Fibroblast of skin of left quadriceps (primary cell): ENCODE measurements around the gene WIZ.

Source experiments
- DNase-seq, 2 experiments: peaks; one replicate each; pipeline ENCODE4 v3.0.0-alpha.2; 2013; ENCODE audit warnings: low read depth in 2 of 2

The WIZ gene

DNA sequence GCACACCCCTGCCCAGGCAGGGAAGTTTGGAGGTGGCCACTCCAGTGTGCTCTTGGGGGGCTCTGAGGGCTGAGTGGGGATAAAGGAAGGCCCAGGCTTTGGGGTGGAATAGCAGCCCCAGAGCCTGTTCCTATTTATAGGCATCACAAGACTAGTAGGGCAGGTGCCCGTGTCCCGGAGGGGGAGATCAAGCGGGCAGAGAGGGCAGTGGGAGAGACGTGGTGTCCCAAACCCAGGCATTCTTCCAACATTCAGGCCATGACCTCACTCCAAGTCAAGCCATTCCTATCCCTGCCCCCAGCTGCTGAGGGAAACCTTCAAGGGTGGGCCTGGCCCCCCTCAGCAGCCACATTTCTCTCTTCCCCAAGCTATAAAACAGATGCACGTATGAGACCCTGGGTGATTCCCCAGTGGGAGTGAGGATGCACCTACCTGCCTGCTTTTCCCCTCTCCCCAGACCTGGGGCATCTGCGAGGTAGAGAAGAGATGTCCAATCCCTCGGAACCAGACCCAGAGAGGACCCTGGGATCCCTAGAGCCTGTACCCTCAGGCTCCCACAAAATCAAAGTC, 3.9 kb downstream of the WIZ start:
- DNase-seq = no peak

DNA sequence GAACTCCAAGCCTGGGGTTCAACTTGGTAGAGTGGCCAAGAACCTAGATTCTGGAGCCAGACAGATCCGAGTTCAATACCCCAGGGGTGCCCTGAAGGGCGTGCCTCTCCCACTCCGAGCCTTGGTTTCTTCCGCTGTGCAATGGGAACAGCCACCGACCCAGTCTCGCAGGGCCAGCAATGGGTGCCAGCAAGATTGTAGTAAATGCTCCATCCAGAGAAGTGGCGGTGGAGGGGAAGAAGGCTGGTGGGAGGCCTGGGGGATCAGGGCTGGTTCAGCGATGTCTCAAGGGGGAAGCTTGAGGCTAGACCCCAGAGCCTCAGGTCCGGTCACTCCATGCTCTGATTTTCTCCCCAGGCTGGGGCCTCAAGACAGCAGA, 4.5 kb downstream of the WIZ start:
- no peak for DNase-seq

DNA sequence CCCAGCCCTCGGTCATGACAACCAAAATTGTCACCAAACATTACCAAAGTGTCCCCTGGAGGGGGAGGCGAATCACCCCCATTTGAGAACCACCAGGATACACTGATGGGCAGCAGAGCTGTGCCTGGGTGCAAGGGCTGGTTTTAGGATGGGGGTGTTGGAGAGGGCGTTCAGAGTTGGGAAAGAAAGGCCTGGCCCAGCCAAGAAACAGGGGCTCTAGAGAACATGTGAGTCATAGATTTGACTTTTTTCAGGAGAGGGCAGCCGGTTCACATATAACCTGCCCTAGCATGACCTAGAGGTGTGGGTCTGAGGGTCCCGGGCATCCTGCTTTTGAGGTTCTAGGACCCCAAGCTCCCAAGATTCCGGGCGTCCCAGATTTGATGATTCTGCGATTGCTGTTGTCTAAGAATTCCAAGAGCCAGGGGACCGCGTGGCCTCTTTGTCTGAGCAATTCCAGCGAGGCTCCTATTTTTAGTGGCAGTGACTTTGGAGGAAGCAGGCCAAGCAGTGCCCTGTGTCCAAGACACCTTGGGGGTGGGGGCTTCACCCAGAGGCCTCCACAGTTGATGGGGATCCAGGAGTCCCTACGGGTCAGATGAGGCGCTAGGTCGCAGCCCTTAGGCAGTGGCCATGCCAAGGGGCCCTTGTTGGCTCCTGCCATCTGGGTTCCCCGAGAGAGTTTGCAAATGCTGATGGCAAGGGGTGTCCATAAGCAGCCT, 5.1 kb downstream of the WIZ start:
- no peak for DNase-seq

DNA sequence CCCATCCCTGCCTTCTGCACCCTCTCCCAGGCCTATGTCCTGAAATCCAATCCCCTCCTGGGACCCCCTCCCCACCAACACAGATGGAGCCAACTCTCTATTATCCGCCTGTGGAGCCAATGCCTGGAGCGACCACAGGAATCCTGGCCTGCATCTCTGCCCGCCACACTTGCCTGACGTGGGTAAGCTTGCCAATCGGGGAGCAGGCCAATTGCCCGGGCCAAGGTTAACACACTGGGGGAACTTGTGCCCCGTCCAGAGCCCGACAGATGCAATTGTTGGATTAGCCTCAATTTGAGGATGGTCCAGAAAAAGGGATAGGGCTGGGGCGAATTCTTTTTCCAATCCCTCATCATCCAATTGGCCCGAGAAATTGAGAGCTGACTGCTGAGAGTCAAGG, 5.9 kb downstream of the WIZ start:
- DNase-seq = no peak

DNA sequence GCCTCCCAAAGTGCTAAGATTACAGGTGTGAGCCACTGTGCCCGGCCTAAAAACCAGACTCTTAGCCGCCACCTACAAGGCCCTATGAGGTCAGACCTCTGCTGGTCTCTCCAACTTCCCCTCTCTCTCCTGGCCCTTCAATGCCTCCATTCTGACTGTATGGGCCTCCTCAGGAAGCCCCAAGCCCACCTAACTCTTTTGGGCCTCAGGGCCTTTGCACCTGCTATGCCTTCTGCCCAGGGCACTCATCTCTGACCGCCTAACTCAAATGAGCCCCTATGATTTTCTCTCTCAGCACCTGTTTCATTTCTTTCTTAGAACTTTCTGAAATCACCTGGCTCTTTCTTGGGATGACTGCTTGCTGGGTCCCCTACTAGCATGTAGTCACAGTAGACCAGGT, 6.4 kb downstream of the WIZ start:
- DNase-seq = no peak

DNA sequence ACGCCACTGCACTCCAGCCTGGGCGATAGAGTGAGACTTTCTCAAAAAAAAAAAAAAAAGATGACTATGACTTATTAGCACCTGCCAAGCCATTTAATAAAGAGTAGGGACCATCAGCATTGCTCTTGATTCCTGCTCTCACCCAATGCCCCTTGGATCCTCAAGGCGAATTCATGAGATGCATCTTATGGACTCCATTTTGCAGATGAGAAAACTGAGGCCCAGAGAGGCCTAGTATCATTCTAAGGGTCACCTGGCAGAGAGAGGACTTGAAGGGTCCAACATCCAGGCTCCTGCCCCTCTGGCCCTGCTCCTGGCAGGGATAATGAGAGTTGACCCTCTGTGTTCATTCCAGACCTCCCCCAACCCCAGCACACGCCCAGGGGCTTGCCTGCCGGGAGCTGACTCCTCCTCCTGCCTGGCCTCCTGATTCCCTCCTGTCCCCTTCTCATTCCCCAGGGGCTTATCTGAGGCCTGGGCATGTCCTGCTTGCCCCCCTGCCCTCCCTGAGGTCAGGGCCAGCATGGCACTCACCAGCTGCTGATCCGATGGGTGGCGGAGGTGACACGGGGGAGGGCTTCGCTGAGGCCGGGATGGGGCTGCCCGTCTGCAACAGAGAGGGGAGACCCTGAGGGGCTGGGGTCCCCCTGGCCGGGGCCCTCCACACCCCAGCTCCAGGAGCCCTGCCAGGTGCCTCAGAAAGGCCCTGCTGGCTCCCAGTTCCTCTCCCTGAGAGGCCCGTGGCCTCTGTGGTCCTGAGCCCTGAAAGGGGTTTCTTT, 7.4 kb downstream of the WIZ start:
- DNase-seq = no peak

DNA sequence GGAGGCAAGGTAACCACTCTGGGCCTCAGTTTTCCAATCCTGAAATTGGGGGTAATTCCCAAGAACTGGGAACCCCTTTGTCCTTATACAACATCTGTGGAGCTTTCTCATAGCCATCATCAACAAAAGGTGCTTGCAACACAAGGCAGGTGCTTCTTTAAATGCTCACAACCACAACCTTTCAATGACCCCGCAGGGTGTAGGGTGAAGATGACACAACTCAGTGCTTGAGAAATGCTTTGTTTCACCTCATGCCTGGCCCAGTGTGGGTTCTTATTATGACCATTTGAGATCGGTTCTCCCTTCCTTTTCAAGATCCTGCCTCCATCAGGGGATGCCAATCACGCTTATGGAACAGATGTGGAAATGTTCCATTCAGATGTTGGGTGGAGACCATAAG, 8.4 kb downstream of the WIZ start:
- DNase-seq = no peak

DNA sequence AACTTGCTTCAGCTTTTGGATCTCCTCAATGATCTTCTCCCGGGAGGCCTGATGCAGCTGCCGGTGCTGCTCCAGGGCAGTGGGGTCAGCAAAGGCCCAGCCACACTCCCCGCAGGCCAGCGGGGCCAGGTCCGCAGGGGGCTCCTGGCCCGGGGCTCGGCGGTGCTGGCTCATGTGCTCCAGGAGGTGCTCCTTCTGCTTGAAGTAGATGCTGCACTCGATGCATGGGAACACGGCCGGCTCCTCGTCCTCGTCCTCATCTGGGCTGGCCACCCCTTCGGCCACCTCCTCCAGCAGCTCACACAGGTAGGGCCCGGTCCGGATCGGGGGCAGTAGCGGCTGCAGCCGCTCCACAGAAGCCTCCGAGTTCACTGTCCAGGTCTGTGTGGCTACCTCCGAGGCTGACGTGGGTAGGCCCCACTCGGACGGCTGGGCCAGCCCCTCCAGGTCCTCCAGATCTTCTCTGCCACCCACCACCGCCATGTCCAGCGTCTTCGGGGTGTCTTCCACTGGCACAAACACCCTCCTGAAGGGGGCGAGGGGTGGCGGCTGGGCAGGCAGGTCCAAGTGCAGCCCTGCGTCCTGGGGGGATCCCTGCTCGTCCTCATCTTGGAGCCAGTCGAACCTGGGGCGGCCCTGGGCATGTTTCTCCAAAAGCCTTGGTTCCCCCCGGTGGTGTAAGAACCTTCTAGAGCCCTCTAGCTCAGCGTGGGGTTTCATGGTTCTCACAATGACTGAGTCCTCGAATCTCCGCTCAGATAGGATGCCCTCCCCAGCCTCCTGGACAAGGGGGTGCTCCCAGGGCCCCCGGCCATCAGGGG, 9.7 kb downstream of the WIZ start:
- no peak for DNase-seq

DNA sequence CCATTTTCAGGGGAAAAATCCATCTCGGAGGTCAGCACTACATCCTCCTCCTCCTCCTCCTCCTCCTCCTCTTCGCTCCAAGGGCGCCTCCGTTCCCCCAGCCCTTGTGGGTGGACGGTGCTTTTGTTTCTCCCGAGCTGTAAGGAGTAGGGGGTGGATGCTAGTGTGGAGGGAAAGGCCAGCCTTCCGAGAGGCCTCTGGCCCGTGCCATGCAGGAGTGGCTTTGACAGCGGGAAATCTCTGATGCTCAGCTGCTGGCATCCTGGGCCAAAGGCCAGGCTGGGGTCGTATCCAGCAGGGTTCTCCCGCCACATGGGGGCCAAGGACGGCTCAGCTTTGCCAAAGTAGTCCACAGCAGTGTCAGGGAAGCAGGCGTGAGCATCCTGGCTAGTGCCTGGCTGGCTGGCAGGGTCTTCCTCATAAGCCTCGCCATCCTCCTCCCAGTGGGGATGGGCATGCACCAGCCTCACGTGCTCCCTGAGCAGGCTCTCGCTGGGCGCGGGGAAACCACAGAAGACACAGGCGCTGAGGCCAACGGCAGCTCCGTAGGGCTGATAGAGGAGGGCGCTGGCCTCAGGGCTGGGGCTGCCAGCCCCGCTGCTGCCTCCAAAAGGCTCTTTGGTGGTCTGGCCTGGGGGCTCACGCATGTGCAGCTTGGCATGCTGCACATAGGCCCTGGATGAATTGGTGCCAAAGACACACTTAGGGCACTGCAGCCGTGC, 10.5 kb downstream of the WIZ start:
- DNase-seq = no peak

DNA sequence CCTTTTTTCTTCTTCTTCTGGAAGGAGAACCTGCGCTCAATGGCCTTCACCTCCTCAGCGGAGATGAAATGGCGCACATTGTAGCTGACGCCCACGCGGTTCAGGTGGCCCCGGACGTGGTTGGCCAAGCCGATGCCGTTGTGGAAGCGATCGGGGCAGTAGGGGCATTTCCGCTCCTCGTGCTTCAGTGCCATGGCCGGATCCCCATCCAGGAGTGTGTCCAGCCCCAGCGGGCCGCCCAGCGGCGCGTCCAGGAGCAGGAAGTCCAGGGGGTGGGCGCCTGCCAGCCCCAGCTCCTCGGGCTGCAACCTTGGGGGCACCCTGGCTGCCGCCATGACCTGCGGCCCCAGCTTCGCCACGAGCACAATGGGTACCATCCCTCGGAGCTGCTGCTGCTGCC, 11.2 kb downstream of the WIZ start:
- no peak for DNase-seq

DNA sequence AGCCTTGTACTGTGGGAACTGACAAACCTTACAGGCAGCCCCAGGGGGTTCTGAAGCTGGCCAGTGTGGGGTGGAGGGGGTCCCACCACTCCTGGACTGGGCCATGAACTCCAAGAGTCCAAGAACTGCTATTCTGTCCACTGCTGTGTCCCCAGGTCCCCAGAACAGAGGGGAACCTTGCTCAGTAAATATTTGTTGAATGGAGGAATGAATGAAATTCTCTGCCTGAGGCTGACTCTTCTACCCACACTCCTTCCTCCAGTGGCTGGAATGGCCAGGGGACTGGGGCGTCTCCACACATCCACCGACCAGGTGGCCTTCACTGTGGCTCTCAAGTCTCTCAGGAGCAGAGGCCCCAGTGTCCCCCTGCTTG, 11.6 kb downstream of the WIZ start:
- no peak for DNase-seq

DNA sequence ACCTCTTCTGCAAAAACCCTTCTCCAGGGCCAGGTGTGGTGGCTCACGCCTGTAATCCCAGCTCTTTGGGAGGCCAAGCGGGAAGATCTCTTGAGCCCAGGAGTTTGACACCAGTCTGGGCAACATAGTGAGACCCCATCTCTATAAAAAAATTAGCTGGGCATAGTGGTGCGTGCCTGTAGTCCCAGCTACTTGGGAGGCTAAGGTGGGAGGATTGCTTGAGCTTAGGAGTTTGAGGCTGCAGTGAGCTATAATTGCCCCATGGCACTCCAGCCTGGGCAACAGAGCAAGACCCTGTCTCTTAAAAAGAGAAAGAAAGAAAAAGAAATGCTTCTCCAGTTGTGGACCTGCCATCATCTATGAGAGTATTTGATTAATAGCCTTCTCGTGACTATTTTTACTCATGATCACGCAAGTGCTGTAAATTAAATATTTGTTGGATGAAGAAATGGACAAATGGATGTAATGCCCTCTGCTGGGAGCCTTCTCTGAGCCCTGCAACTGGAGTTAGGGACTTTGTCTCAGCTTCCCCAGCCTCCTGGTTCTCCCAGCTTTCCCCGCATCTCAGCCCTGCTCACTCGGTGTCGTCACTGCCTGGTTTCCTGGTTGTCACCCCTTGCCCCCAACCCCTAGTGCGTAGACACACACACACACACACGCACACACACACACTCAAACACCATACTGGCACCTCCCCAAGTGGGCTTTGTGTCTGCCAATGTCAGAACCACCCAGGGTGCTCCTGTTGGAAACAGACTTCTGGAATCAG, 12.2 kb downstream of the WIZ start:
- no peak for DNase-seq

DNA sequence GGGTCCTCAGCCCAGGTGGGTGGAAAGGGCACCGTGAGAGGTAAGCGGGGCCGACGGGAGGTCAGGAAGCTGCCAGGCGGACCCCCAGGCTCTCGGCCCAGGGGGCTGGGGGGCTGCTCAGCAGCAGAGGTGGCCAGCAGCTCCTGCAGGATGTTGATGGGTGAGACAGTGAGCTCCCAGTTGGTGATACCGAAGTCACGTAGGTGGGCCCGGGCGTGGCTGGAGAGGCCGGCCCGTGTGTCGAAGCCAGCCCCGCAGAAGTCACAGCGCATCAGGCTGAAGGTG, 13.0 kb downstream of the WIZ start:
- DNase-seq = no peak

DNA sequence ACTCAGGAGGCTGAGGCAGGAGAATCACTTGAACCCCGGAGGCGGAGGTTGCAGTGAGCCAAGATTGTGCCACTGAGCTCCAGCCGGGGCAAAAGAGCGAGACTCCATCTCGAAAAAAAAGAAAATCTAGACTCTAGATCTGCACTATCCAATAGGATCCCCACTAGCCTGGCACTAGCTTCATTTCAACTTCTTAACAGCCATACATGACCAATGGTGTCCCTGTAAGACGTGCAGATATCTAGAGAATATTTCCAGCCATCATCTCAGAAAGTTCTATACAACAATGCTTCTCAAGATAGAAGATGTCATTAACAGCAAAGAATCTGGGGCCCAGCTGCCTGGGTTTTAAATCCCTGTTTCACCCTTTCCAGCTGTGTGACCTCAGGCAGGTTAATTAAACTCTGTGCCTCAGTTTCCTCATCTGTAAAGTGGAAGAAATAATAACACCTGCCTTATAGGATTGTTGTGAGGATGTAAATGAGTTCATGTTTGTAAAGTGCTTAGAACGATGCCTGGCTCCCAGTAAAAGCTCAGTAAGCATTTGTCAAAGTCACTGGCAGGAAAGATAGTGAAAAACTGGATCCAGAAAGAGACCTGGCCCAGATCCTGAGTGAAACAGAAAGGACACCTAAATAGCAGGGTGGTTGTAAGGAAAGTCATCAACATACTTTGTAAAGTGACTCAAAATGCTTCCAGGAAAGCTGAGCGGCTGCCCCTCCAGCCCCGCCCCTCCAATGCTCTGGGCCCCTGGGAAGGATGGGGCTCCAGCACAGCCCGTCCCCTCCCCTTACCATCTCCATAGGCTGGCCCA, 13.5 kb downstream of the WIZ start:
- no peak for DNase-seq

DNA sequence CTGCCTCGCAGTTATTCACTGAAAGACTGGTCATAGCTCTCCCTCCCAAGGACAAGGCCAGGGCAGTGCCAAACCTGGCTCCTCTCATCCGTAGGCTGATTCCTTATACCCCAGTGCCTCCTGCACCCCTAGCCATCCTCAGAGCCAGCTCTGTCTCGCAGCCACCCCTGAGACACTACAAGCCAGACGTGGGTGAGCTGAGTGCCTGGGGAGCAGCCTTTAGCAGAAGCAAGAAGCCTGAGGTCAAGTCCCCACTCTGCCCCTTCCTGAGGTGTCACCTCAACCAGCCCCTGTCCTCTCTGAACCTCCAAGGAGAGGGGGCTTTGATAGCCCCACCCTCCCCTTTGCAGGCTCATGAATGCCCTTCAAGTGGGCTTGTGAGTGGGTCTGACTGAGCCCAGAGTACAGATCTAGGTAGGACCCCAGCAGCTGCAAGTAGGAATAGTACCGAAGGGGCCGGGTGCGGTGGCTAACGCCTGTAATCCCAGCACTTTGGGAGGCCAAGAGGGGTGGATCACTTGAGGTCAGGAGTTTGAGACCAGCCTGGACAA, 16.2 kb downstream of the WIZ start:
- no peak for DNase-seq

DNA sequence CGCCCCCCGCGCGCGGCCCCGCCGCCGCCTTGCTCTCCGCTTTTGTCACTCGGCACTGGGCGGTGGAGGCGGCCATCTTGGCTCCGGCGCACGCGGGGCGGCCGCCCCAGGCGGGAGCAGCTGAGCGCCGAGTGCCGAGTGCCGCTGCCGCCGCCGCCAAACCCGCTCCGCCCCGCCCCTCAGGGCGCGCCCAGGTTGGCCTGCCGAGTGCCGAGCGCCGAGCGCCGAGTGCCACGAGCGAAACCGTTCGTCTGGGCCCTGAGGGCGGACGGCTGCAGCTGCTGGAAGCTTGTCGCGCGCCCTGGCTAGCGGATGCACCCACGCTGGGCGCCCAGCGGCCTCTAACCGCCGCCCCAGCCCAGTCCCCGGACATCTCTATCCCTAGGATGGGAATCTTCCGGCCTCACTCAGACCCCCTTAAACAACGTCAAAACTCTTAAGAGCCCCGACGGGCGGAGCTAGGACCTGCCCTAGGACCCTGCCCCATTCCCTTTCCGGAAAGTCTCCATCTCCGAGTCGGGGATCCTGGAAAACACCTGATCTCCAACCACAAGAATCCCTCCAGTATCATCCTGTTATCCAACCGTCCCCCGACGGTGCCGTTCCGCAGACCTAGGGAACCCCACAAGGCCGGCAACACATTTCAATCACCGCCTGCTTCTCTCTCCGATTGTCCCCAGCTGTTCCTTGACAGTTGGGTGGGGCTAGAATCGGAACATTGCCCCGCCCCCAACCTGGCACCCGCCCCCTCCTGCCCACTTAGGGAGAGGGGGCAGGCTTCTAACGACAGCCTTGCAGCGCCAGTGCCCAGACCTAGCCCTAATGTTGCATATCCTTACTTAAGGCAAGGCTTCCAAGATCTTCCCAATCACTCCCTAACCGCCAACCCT, 16.9 kb downstream of the WIZ start:
- DNase-seq = peak; percentile 72 to 80

DNA sequence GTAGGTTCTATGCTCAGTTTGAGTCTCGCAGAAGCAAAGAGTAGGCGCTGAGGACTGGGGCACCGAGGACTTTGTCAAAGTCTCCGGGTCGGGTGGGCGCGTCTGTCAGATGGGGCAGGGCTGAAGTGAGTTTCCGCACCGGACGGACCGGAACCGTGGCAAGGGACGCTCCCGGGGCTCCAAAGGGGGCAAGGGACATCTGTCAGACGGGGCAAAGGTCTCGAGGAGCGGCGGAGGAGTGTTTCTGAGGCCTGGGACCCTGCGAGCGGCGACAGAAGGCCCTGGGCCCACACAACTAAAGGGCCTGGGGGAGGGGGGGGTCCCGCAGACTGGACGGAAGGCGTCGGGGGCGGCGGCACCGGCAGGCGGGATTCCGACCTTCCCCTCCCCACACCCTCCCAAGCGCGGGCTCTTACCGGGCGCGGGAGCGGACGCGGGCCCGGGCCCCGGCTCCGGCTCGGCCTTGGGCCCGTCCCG, 17.7 kb downstream of the WIZ start:
- DNase-seq = no peak

DNA sequence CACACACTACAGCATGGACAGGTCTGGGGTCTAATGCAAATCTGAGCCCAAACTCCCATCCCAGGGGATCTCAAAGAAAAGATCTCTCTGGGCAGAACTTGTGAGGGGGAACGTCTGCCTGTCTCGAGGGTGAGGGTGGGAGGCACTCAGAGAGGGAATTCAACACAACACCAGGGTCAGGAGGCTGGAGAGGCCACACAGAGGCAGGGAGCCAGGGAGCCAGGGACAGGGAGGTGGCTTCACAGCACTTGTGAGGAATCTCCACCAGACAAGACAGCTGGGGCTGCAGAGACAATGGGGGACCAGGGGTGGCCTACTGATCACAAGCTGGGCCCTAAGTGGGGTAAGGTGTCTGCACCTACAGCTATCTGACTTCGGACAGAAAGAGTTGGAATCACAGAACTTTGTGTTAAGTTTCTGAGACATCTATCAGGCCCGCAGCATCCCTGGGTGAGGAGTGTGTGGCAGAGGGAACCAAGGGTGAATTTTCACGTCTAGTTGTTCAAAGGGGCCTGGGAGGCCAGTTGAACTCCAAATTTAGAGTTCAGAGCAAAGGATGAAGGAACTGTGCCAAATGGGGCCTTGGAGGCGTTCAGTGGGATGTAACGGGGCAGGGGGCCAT, 18.2 kb downstream of the WIZ start:
- no peak for DNase-seq
